WTC11 (cell line): Measurements from ENCODE around the gene TUBB2B. TPM values are rescaled to one million over a fixed set of nuclear protein-coding genes. Genes with fewer than 3 reads are reported as not detected.

Source experiments
- ATAC-seq: fragments of 200-7000 bp; cut with Tn5 transposase; 2 replicates; pipeline ENCODE4 v1.10.0; 2021; ENCODE audit warnings: mild to moderate bottlenecking, moderate library complexity
- CTCF ChIA-PET: fragments of 300-600 bp; sonication (Branson Sonifier 250); formaldehyde crosslinking; loops from one replicate; lab custom pipeline; 2021; ENCODE audit warnings: antibody characterized with exemption; lab: Charles Lee
- POLR2A ChIA-PET: fragments of 350-600 bp; sonication (Branson Sonifier 250); formaldehyde crosslinking; loops from one replicate; lab custom pipeline; 2021; ENCODE audit warnings: antibody characterized with exemption; lab: Charles Lee
- DNase-seq: peaks from one replicate; pipeline ENCODE4 v3.0.0; 2021; ENCODE audit warnings: low spot score
- H3K27ac Mint-ChIP-seq: 2 replicates; pipeline ENCODE4 v1.8.0; 2021; ENCODE audit warnings: mixed read lengths
- H3K27me3 Mint-ChIP-seq: 2 replicates; pipeline ENCODE4 v1.8.0; 2021; ENCODE audit warnings: low read depth, mild to moderate bottlenecking, moderate library complexity, mixed read lengths
- H3K36me3 Mint-ChIP-seq: 2 replicates; pipeline ENCODE4 v1.8.0; 2021; ENCODE audit warnings: mixed read lengths
- H3K4me1 Mint-ChIP-seq: 2 replicates; pipeline ENCODE4 v1.8.0; 2022; ENCODE audit warnings: mixed read lengths
- H3K4me3 Mint-ChIP-seq: 2 replicates; pipeline ENCODE4 v1.8.0; 2021; ENCODE audit warnings: mild to moderate bottlenecking, moderate library complexity, mixed read lengths
- H3K9me3 Mint-ChIP-seq: 2 replicates; pipeline ENCODE4 v1.8.0; 2021; ENCODE audit warnings: mixed read lengths
- CREM ChIP-seq: sonication (generic); formaldehyde crosslinking; IDR thresholded peaks from 2 replicates; pipeline ENCODE4 v1.8.1; 2022; ENCODE audit warnings: mild to moderate bottlenecking, missing genetic modification reagents, moderate library complexity
- CTCF ChIP-seq: fragments of 200-600 bp; IDR thresholded peaks from 2 replicates; pipeline ENCODE4 v1.8.0; 2022; ENCODE audit warnings: antibody characterized with exemption
- ELF4 ChIP-seq: sonication (generic); formaldehyde crosslinking; IDR thresholded peaks from 2 replicates; pipeline ENCODE4 v1.8.1; 2022; ENCODE audit warnings: low read depth, mild to moderate bottlenecking, moderate library complexity, missing genetic modification reagents
- FOXJ3 ChIP-seq: sonication (generic); formaldehyde crosslinking; IDR thresholded peaks from 2 replicates; pipeline ENCODE4 v1.9.0; 2021; ENCODE audit warnings: missing genetic modification reagents, mild to moderate bottlenecking, borderline replicate concordance
- GRHL2 ChIP-seq: fragments of 250-450 bp; sonication (Bioruptor Pico); IDR thresholded peaks from 2 replicates; pipeline ENCODE4 v1.8.0; 2022; ENCODE audit warnings: mild to moderate bottlenecking, moderate library complexity; ENCODE audit not compliant: insufficient replicate concordance, severe bottlenecking
- GTF2I ChIP-seq: fragments of 250-450 bp; sonication (Bioruptor Pico); conservative IDR thresholded peaks from 2 replicates; pipeline ENCODE4 v1.4.0; 2021; ENCODE audit warnings: mild to moderate bottlenecking
- MAX ChIP-seq: sonication (generic); formaldehyde crosslinking; IDR thresholded peaks from 2 replicates; pipeline ENCODE4 v1.8.0; 2022; ENCODE audit warnings: mild to moderate bottlenecking, missing genetic modification reagents
- NFATC4 ChIP-seq: fragments of 250-450 bp; sonication (Bioruptor Pico); IDR thresholded peaks from 2 replicates; pipeline ENCODE4 v1.9.0; 2021; ENCODE audit warnings: mild to moderate bottlenecking
- NR3C1 ChIP-seq: sonication (generic); formaldehyde crosslinking; conservative IDR thresholded peaks from 2 replicates; pipeline ENCODE4 v1.8.1; 2023; ENCODE audit warnings: low read depth, mild to moderate bottlenecking, missing genetic modification reagents
- OVOL2 ChIP-seq: fragments of 250-450 bp; sonication (Bioruptor Pico); IDR thresholded peaks from 2 replicates; pipeline ENCODE4 v1.9.0; 2021; ENCODE audit warnings: mild to moderate bottlenecking, borderline replicate concordance
- SP1 ChIP-seq: sonication (generic); formaldehyde crosslinking; conservative IDR thresholded peaks from 2 replicates; pipeline ENCODE4 v1.8.1; 2022; ENCODE audit warnings: missing genetic modification reagents
- TEAD1 ChIP-seq: sonication (generic); formaldehyde crosslinking; IDR thresholded peaks from 2 replicates; pipeline ENCODE4 v1.8.0; 2022; ENCODE audit warnings: mild to moderate bottlenecking, missing genetic modification reagents
- ZNF416 ChIP-seq: fragments of 250-450 bp; sonication (Bioruptor Pico); IDR thresholded peaks from 2 replicates; pipeline ENCODE4 v1.9.0; 2021; ENCODE audit warnings: mild to moderate bottlenecking, inconsistent platforms
- ZNF671 ChIP-seq: fragments of 250-450 bp; sonication (Bioruptor Pico); IDR thresholded peaks from 2 replicates; pipeline ENCODE4 v1.8.0; 2021; ENCODE audit warnings: mild to moderate bottlenecking
- total RNA-seq: library from RNA; stranded (reverse); gene quantifications from 3 replicates; pipeline ENCODE4 v1.2.3, GENCODE V29; 2021
- TF ChIP-seq, protein P1 (sequence below): sonication (generic); formaldehyde crosslinking; IDR thresholded peaks from 2 replicates; pipeline ENCODE4 v1.8.1; 2022; ENCODE audit warnings: missing genetic modification reagents, borderline replicate concordance
- TF ChIP-seq, protein P2 (sequence below): sonication (generic); formaldehyde crosslinking; IDR thresholded peaks from 2 replicates; pipeline ENCODE4 v1.8.1; 2023; ENCODE audit warnings: mild to moderate bottlenecking, missing genetic modification reagents
- TF ChIP-seq, protein P3 (sequence below): sonication (generic); formaldehyde crosslinking; IDR thresholded peaks from 2 replicates; pipeline ENCODE4 v1.8.0; 2022; ENCODE audit warnings: mild to moderate bottlenecking, missing genetic modification reagents
- TF ChIP-seq, protein P4 (sequence below): sonication (generic); formaldehyde crosslinking; IDR thresholded peaks from 2 replicates; pipeline ENCODE4 v1.8.1; 2023; ENCODE audit warnings: mild to moderate bottlenecking, missing genetic modification reagents, moderate library complexity
- TF ChIP-seq, protein P5 (sequence below): sonication (generic); formaldehyde crosslinking; IDR thresholded peaks from 2 replicates; pipeline ENCODE4 v1.8.1; 2022; ENCODE audit warnings: low read depth, missing genetic modification reagents, borderline replicate concordance
- TF ChIP-seq, protein P6 (sequence below): sonication (generic); formaldehyde crosslinking; IDR thresholded peaks from 2 replicates; pipeline ENCODE4 v1.8.0; 2022; ENCODE audit warnings: mild to moderate bottlenecking, missing genetic modification reagents

TUBB2B gene
- total RNA-seq, 1 experiment from 2014 or later, result 591 TPM

DNA sequence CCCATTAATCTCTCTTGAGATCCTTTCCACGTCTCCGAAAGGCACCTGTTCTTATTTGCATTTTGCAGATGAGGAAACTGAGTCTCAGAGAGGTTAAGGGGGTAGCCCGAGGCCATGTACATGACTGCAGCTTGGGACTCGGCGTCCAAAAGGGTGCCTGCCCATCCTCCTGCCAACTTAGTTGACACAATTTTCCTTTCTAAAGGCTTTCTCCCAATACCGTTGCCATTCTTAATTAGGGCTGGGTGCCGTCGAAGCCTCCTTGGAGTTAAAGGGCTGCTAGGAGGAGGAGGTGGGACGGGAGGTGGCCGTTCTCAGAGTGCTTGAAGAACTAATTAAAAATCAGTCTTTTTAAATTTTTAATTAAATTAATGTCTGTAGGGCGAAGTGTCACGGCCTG, 30.7 kb upstream of the TUBB2B start:
- peak overlapping the region; percentile 61 for H3K4me3 Mint-ChIP-seq

GRCh38 chr6:3253597-3253961, 26.1 kb upstream of the TUBB2B start:
- POLR2A ChIA-PET, result no interaction called here
- ATAC-seq, result no peak
- DNase-seq, result no peak
- CTCF ChIA-PET, result interaction anchor here (0.8 kb wide), 1 partner anchor 9 kb away, joined by 3 read pairs; no protein-coding TSS in a partner anchor
- Mint-ChIP-seq H3K4me1 (peaks cover 30% of the 10 kb centered on the region), H3K36me3 (peaks cover 17% of the 10 kb centered on the region), H3K9me3 (peaks cover 19% of the 10 kb centered on the region), H3K27ac (no peak overlapping the region), H3K27me3 (peaks cover 21% of the 10 kb centered on the region), H3K4me3 (no peak overlapping the region)
- TF ChIP-seq, protein P1, sequence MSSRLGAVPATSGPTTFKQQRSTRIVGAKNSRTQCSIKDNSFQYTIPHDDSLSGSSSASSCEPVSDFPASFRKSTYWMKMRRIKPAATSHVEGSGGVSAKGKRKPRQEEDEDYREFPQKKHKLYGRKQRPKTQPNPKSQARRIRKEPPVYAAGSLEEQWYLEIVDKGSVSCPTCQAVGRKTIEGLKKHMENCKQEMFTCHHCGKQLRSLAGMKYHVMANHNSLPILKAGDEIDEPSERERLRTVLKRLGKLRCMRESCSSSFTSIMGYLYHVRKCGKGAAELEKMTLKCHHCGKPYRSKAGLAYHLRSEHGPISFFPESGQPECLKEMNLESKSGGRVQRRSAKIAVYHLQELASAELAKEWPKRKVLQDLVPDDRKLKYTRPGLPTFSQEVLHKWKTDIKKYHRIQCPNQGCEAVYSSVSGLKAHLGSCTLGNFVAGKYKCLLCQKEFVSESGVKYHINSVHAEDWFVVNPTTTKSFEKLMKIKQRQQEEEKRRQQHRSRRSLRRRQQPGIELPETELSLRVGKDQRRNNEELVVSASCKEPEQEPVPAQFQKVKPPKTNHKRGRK, result no peak
- TF ChIP-seq OVOL2, result no peak
- no peak for TF ChIP-seq GRHL2 (CRISPR knock-in tag)
- no peak for TF ChIP-seq SP1 (CRISPR knock-in tag)
- no peak for TF ChIP-seq MAX (CRISPR knock-in tag)
- TF ChIP-seq GTF2I (CRISPR knock-in tag), result no peak
- TF ChIP-seq ZNF416 (CRISPR knock-in tag), result no peak
- no peak for TF ChIP-seq CREM (CRISPR knock-in tag)
- TF ChIP-seq, protein P2, sequence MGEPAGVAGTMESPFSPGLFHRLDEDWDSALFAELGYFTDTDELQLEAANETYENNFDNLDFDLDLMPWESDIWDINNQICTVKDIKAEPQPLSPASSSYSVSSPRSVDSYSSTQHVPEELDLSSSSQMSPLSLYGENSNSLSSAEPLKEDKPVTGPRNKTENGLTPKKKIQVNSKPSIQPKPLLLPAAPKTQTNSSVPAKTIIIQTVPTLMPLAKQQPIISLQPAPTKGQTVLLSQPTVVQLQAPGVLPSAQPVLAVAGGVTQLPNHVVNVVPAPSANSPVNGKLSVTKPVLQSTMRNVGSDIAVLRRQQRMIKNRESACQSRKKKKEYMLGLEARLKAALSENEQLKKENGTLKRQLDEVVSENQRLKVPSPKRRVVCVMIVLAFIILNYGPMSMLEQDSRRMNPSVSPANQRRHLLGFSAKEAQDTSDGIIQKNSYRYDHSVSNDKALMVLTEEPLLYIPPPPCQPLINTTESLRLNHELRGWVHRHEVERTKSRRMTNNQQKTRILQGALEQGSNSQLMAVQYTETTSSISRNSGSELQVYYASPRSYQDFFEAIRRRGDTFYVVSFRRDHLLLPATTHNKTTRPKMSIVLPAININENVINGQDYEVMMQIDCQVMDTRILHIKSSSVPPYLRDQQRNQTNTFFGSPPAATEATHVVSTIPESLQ (CRISPR knock-in tag), result no peak
- no peak for TF ChIP-seq TEAD1
- TF ChIP-seq, protein P3, sequence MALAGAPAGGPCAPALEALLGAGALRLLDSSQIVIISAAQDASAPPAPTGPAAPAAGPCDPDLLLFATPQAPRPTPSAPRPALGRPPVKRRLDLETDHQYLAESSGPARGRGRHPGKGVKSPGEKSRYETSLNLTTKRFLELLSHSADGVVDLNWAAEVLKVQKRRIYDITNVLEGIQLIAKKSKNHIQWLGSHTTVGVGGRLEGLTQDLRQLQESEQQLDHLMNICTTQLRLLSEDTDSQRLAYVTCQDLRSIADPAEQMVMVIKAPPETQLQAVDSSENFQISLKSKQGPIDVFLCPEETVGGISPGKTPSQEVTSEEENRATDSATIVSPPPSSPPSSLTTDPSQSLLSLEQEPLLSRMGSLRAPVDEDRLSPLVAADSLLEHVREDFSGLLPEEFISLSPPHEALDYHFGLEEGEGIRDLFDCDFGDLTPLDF (CRISPR knock-in tag), result no peak
- TF ChIP-seq NFATC4, result no peak
- TF ChIP-seq, protein P4, sequence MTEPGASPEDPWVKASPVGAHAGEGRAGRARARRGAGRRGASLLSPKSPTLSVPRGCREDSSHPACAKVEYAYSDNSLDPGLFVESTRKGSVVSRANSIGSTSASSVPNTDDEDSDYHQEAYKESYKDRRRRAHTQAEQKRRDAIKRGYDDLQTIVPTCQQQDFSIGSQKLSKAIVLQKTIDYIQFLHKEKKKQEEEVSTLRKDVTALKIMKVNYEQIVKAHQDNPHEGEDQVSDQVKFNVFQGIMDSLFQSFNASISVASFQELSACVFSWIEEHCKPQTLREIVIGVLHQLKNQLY (CRISPR knock-in tag), result no peak

More for the DNA sequence above, 30.7 kb upstream of the TUBB2B start:
- ChIA-PET CTCF (interaction anchor here (0.6 to 2.3 kb wide), 8 partner anchors 10 to 259 kb away, joined by 3 to 12 read pairs (median 5); partner anchors contain the start of gene NQO2), POLR2A (interaction anchor here (1.0 to 1.7 kb wide), 2 partner anchors 28 to 95 kb away, joined by 3 to 4 read pairs; no protein-coding TSS in a partner anchor)
- ATAC-seq (no peak), DNase-seq (no peak)
- Mint-ChIP-seq H3K27ac (no peak overlapping the region), H3K9me3 (peaks cover 19% of the 10 kb centered on the region), H3K36me3 (peaks cover 20% of the 10 kb centered on the region), H3K27me3 (peaks cover 4% of the 10 kb centered on the region), H3K4me1 (peaks cover 29% of the 10 kb centered on the region)
- TF ChIP-seq FOXJ3, result no peak
- TF ChIP-seq ZNF671, result no peak
- no peak for TF ChIP-seq NR3C1 (CRISPR knock-in tag)
- TF ChIP-seq CTCF, result no peak
- TF ChIP-seq, protein P5, sequence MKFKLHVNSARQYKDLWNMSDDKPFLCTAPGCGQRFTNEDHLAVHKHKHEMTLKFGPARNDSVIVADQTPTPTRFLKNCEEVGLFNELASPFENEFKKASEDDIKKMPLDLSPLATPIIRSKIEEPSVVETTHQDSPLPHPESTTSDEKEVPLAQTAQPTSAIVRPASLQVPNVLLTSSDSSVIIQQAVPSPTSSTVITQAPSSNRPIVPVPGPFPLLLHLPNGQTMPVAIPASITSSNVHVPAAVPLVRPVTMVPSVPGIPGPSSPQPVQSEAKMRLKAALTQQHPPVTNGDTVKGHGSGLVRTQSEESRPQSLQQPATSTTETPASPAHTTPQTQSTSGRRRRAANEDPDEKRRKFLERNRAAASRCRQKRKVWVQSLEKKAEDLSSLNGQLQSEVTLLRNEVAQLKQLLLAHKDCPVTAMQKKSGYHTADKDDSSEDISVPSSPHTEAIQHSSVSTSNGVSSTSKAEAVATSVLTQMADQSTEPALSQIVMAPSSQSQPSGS (CRISPR knock-in tag), result no peak
- TF ChIP-seq, protein P6, sequence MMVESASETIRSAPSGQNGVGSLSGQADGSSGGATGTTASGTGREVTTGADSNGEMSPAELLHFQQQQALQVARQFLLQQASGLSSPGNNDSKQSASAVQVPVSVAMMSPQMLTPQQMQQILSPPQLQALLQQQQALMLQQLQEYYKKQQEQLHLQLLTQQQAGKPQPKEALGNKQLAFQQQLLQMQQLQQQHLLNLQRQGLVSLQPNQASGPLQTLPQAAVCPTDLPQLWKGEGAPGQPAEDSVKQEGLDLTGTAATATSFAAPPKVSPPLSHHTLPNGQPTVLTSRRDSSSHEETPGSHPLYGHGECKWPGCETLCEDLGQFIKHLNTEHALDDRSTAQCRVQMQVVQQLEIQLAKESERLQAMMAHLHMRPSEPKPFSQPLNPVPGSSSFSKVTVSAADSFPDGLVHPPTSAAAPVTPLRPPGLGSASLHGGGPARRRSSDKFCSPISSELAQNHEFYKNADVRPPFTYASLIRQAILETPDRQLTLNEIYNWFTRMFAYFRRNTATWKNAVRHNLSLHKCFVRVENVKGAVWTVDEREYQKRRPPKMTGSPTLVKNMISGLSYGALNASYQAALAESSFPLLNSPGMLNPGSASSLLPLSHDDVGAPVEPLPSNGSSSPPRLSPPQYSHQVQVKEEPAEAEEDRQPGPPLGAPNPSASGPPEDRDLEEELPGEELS (CRISPR knock-in tag), result no peak
- TF ChIP-seq ELF4 (CRISPR knock-in tag), result no peak
